Stimulated activated naive CD8-positive, alpha-beta T cell treated with anti-CD3 and anti-CD28 coated beads, Interleukin-15, amount 100 ng/mL, for 72 hours (primary cell): ENCODE results near the gene PXDC1.
"Not testable (repeated sequence)": the region's sequence is repeated elsewhere in the genome, so short reads cannot be mapped to it uniquely, and the experiment has no call there.

ENCODE experiments used
- ATAC-seq: fragments of 150-1000 bp; cut with Tn5 transposase; 2 replicates; pipeline ENCODE4 v1.10.0; 2021; ENCODE audit warnings: mild to moderate bottlenecking, moderate library complexity
- DNase-seq, 2 donors: peaks; one replicate each; pipeline ENCODE4 v3.0.0; 2021 to 2022
- H3K27ac Mint-ChIP-seq, 2 donors: one replicate each; pipeline ENCODE4 v1.8.0; 2022; ENCODE audit warnings: mild to moderate bottlenecking in 2 of 2, mixed read lengths in 2 of 2, moderate library complexity in 2 of 2
- H3K27me3 Mint-ChIP-seq: one replicate; pipeline ENCODE4 v1.8.0; 2022; ENCODE audit warnings: mixed read lengths
- H3K4me1 Mint-ChIP-seq: one replicate; pipeline ENCODE4 v1.8.0; 2022; ENCODE audit warnings: mild to moderate bottlenecking, mixed read lengths
- H3K4me3 Mint-ChIP-seq, 2 donors: one replicate each; pipeline ENCODE4 v1.8.0; 2022; ENCODE audit warnings: mild to moderate bottlenecking in 2 of 2, mixed read lengths in 2 of 2, moderate library complexity in 1 of 2
- H3K9me3 Mint-ChIP-seq, 2 donors: one replicate each; pipeline ENCODE4 v1.8.0; 2022; ENCODE audit warnings: mixed read lengths in 2 of 2

PXDC1 gene

GRCh38 chr6:3701631-3702030 is 49.9 kb downstream of the PXDC1 start:
- Mint-ChIP-seq H3K9me3 (peaks cover 11 to 32% of the 10 kb centered on the region in 2 donors), H3K4me1 (no peaks in the 10 kb centered on the region), H3K27ac (no peak overlapping the region), H3K27me3 (no peaks in the 10 kb centered on the region), H3K4me3 (no peak overlapping the region)
- no peak for DNase-seq
- no peak for ATAC-seq

- no peak for DNase-seq
- Mint-ChIP-seq H3K27ac (no peak overlapping the region), H3K4me1 (no peaks in the 10 kb centered on the region), H3K27me3 (no peaks in the 10 kb centered on the region), H3K4me3 (no peak overlapping the region), H3K9me3 (peaks cover 8 to 17% of the 10 kb centered on the region in 2 donors)
- ATAC-seq = no peak
Measured at GRCh38 chr6:3699231-3699630, 52.3 kb downstream of the PXDC1 start.

- Mint-ChIP-seq H3K9me3 (peaks cover 8 to 17% of the 10 kb centered on the region in 2 donors), H3K27ac (no peak overlapping the region), H3K27me3 (no peaks in the 10 kb centered on the region), H3K4me3 (no peak overlapping the region), H3K4me1 (no peaks in the 10 kb centered on the region)
- ATAC-seq (no peak), DNase-seq (no peak)
Measured at GRCh38 chr6:3698021-3698420, 53.5 kb downstream of the PXDC1 start.

- no peaks in the 10 kb centered on the region for H3K4me1 Mint-ChIP-seq
- H3K27me3 Mint-ChIP-seq = no peaks in the 10 kb centered on the region
- H3K9me3 Mint-ChIP-seq = peaks cover 8 to 17% of the 10 kb centered on the region in 2 donors
- no peak for DNase-seq
- H3K27ac Mint-ChIP-seq = no peak overlapping the region
- H3K4me3 Mint-ChIP-seq = no peak overlapping the region
- ATAC-seq = no peak
Measured at GRCh38 chr6:3697609-3698008, 53.9 kb downstream of the PXDC1 start.

- H3K4me3 Mint-ChIP-seq = no peak overlapping the region
- H3K4me1 Mint-ChIP-seq = no peaks in the 10 kb centered on the region
- H3K9me3 Mint-ChIP-seq = peaks cover 8 to 17% of the 10 kb centered on the region in 2 donors
- H3K27ac Mint-ChIP-seq = no peak overlapping the region
- H3K27me3 Mint-ChIP-seq = no peaks in the 10 kb centered on the region
- no peak for DNase-seq
- ATAC-seq = no peak
Measured at GRCh38 chr6:3696525-3697088, 54.9 kb downstream of the PXDC1 start.

- Mint-ChIP-seq H3K4me3 (no peak overlapping the region), H3K27ac (no peak overlapping the region), H3K27me3 (no peaks in the 10 kb centered on the region), H3K4me1 (no peaks in the 10 kb centered on the region), H3K9me3 (peaks cover 8 to 17% of the 10 kb centered on the region in 2 donors)
- DNase-seq = no peak
- no peak for ATAC-seq
Measured at GRCh38 chr6:3695065-3695817, 56.3 kb downstream of the PXDC1 start.

GRCh38 chr6:3693831-3694230 is 57.7 kb downstream of the PXDC1 start:
- Mint-ChIP-seq H3K4me1 (no peaks in the 10 kb centered on the region), H3K27ac (peak overlapping the region in 1 of 2 donors; percentile 60), H3K9me3 (peaks cover 8 to 11% of the 10 kb centered on the region in 2 donors), H3K27me3 (no peaks in the 10 kb centered on the region), H3K4me3 (no peak overlapping the region)
- ATAC-seq (no peak), DNase-seq (no peak)

- H3K4me3 Mint-ChIP-seq = no peak overlapping the region
- no peaks in the 10 kb centered on the region for H3K27me3 Mint-ChIP-seq
- peaks cover 9% of the 10 kb centered on the region for H3K4me1 Mint-ChIP-seq
- DNase-seq (no peak), ATAC-seq (no peak)
- no peaks in the 10 kb centered on the region for H3K9me3 Mint-ChIP-seq
- no peak overlapping the region for H3K27ac Mint-ChIP-seq
Measured at GRCh38 chr6:3690506-3690905, 61.0 kb downstream of the PXDC1 start.

- H3K27me3 Mint-ChIP-seq = no peaks in the 10 kb centered on the region
- H3K4me3 Mint-ChIP-seq = no peak overlapping the region
- no peak for DNase-seq
- H3K4me1 Mint-ChIP-seq = peaks cover 9% of the 10 kb centered on the region
- H3K27ac Mint-ChIP-seq = no peak overlapping the region
- H3K9me3 Mint-ChIP-seq = no peaks in the 10 kb centered on the region
- ATAC-seq = no peak
Measured at GRCh38 chr6:3687847-3688246, 63.7 kb downstream of the PXDC1 start.

GRCh38 chr6:3683331-3683730 is 68.2 kb downstream of the PXDC1 start:
- DNase-seq = no peak
- Mint-ChIP-seq H3K27ac (no peak overlapping the region), H3K4me1 (peaks cover 9% of the 10 kb centered on the region), H3K4me3 (no peak overlapping the region), H3K9me3 (peaks cover 7 to 19% of the 10 kb centered on the region in 2 donors), H3K27me3 (no peaks in the 10 kb centered on the region)
- no peak for ATAC-seq

- DNase-seq = no peak
- Mint-ChIP-seq H3K27me3 (no peaks in the 10 kb centered on the region), H3K9me3 (peaks cover 28 to 51% of the 10 kb centered on the region in 2 donors), H3K27ac (no peak overlapping the region), H3K4me3 (no peak overlapping the region), H3K4me1 (no peaks in the 10 kb centered on the region)
- ATAC-seq = no peak
Measured at GRCh38 chr6:3678946-3679345, 72.6 kb downstream of the PXDC1 start.

GRCh38 chr6:3677751-3678150 is 73.8 kb downstream of the PXDC1 start:
- ATAC-seq, H3K4me3 Mint-ChIP-seq, H3K4me1 Mint-ChIP-seq, DNase-seq, H3K27me3 Mint-ChIP-seq, H3K27ac Mint-ChIP-seq: not testable (repeated sequence)
- peaks cover 32 to 56% of the 10 kb centered on the region in 2 donors for H3K9me3 Mint-ChIP-seq

- not testable (repeated sequence) for ATAC-seq, H3K27me3 Mint-ChIP-seq, DNase-seq, H3K4me1 Mint-ChIP-seq, H3K4me3 Mint-ChIP-seq, H3K27ac Mint-ChIP-seq
- H3K9me3 Mint-ChIP-seq = peaks cover 32 to 55% of the 10 kb centered on the region in 2 donors
Measured at GRCh38 chr6:3677351-3677750, 74.2 kb downstream of the PXDC1 start.
